ENCODE data around the gene MPHOSPH6.

- no peak for TF ChIP-seq CTCF (IDR thresholded peaks at IDR 0.05)
- no peak for TF ChIP-seq POLR2A (IDR thresholded peaks at IDR 0.05)
Observed at GRCh38 chr16:82203198-82203597, 33.2 kb upstream of the MPHOSPH6 start.
